H1 (cell line): ENCODE measurements around the gene KRTAP4-5.

ENCODE experiments used
- CBX5 ChIP-seq: fragments of 300-800, 300-1000 bp; sonication (generic); IDR thresholded peaks from 2 replicates; pipeline ENCODE4 v1.7.1; 2016; ENCODE audit warnings: antibody characterized with exemption, low read length, low read depth
- MAX ChIP-seq: IDR thresholded peaks from 2 replicates; pipeline ENCODE4 v1.6.1; 2012; ENCODE audit warnings: inconsistent platforms

GRCh38 chr17:41177727-41178271 is 28.2 kb upstream of the KRTAP4-5 start, which contains the start of gene KRTAP4-2:
- TF ChIP-seq CBX5 (no peak), MAX (no peak)
